ENCODE data around the gene ZDHHC12.
"Not testable (repeated sequence)": the region's sequence is repeated elsewhere in the genome, so short reads cannot be mapped to it uniquely, and the experiment has no call there.

ZDHHC12 gene

GRCh38 chr9:128694344-128694743, 29.6 kb downstream of the ZDHHC12 start:
- TF ChIP-seq CTCF (IDR thresholded peaks at IDR 0.05; ENCODE audit: low read depth, low read length, missing control alignments), result no peak
- no peak overlapping the region for H3K4me3 ChIP-seq (ENCODE audit: low read depth, low read length)
- DNase-seq (ENCODE audit: low read depth), result no peak

DNA sequence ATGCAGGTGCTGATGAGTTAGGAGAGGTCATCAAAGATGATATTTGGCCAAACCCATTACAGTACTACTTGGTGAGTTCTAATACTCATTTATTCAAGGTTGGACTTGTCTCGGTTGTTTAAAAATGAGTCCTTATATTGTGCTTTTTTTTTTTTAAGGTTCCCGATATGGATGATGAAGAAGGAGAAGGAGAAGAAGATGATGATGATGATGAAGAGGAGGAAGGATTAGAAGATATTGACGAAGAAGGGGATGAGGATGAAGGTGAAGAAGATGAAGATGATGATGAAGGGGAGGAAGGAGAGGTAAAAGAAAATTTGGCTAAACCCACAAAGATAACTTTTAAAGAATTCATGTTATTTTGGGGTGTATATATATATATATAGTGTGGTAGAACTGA, 30.2 kb downstream of the ZDHHC12 start:
- not testable (repeated sequence) for DNase-seq (ENCODE audit: low read depth); H3K4me3 ChIP-seq (ENCODE audit: low read depth, low read length)

- TF ChIP-seq CTCF (IDR thresholded peaks at IDR 0.05; ENCODE audit: low read depth, low read length, missing control alignments), result no peak
- H3K4me3 ChIP-seq (ENCODE audit: low read depth, low read length), result peak overlapping the region; percentile 99
- DNase-seq (ENCODE audit: low read depth), result no peak
Observed at GRCh38 chr9:128690684-128691034, 33.3 kb downstream of the ZDHHC12 start.

DNA sequence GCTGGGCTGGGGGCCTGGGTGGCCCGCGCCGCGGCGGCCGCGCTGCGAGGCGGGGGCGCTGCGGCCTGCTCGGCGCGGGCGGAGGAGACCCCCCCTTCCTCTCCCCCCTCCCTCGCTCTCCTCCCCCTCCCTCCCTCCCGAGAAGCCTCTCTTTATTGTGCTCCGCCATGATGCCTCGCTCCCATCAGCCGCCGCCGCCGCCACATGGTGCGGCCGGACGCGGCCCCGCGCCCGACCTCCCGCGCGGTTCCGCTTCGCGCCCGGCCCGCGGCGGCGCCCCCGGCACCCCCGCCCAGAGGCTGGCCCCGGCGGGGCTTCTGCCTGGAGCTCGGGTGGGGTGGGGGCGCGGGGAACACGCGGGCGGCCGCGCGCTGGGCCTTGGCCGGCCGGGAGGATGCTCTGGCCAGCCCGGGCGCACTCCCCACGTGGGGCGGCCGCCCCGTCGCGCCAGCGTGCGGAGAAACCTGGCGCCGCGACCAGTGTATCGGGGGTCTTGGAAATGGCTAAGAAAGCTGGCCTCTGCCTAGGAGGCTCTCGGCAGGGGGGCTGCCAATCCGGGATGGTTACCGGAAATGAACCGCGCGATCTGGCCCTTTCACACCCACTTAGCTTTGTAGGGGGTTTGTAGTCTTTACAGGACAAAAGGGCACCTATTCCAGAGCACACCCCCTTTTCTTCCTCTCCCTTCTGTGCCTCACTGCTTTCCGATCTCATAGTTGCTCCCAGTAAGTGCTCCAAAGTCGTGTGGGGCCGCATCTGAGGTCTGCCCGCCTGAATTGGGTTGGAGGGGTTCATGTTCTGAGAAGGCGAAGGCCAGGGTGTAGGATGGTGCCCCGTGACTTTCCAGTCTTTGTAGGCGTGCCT, 33.9 kb downstream of the ZDHHC12 start:
- no peak for DNase-seq (ENCODE audit: low read depth)
- TF ChIP-seq CTCF (IDR thresholded peaks at IDR 0.05; ENCODE audit: low read depth, low read length, missing control alignments), result no peak
- H3K4me3 ChIP-seq (ENCODE audit: low read depth, low read length), result peak overlapping the region; percentile 99

GRCh38 chr9:128689293-128689774, 34.6 kb downstream of the ZDHHC12 start:
- peak overlapping the region; percentile 99 for H3K4me3 ChIP-seq (ENCODE audit: low read depth, low read length)
- no peak for DNase-seq (ENCODE audit: low read depth)
- TF ChIP-seq CTCF (IDR thresholded peaks at IDR 0.05; ENCODE audit: low read depth, low read length, missing control alignments), result no peak

GRCh38 chr9:128688501-128689292, 35.2 kb downstream of the ZDHHC12 start, which contains the start of gene SET:
SET (plus strand) TSS chr9:128689222; CDS start chr9:128689583, 361 bp downstream.
- peak; percentile 75 for DNase-seq (ENCODE audit: low read depth)
- TF ChIP-seq CTCF (IDR thresholded peaks at IDR 0.05; ENCODE audit: low read depth, low read length, missing control alignments), result no peak
- peak within 1 kb of the TSS; percentile 99 for H3K4me3 ChIP-seq (ENCODE audit: low read depth, low read length)

- H3K4me3 ChIP-seq (ENCODE audit: low read depth, low read length), result no peak overlapping the region
- no peak for TF ChIP-seq CTCF (IDR thresholded peaks at IDR 0.05; ENCODE audit: low read depth, low read length, missing control alignments)
- DNase-seq (ENCODE audit: low read depth), result no peak
Observed at GRCh38 chr9:128687453-128687852, 36.5 kb downstream of the ZDHHC12 start.
